IPS-11a (cell line): ENCODE data around the gene SAMD4A.
A peak's percentile ranks its signal among the peaks of the same experiment; 100 is the strongest.

Experiments used
- H3K4me3 ChIP-seq: one replicate; pipeline ENCODE4 v1.5.1; 2013; ENCODE audit warnings: low read depth, low read length, control low read depth

Gene SAMD4A

GRCh38 chr14:54566410-54567223 is at the start of gene SAMD4A:
SAMD4A (plus strand) TSS chr14:54567128; CDS start chr14:54567917, 789 bp downstream.
- H3K4me3 ChIP-seq: peak within 1 kb of the TSS; percentile 72

GRCh38 chr14:54524410-54524809 is 42.5 kb upstream of the SAMD4A start:
- no peak overlapping the region for H3K4me3 ChIP-seq

GRCh38 chr14:54528973-54529372 is 38.0 kb upstream of the SAMD4A start:
- H3K4me3 ChIP-seq: no peak overlapping the region

- no peak overlapping the region for H3K4me3 ChIP-seq
Measured at GRCh38 chr14:54529811-54530210, 37.1 kb upstream of the SAMD4A start.

GRCh38 chr14:54532111-54533012 is 34.6 kb upstream of the SAMD4A start:
- H3K4me3 ChIP-seq: no peak overlapping the region

- H3K4me3 ChIP-seq: no peak overlapping the region
Measured at GRCh38 chr14:54533100-54533499, 33.8 kb upstream of the SAMD4A start.

- no peak overlapping the region for H3K4me3 ChIP-seq
Measured at GRCh38 chr14:54535126-54535525, 31.8 kb upstream of the SAMD4A start.

- H3K4me3 ChIP-seq: no peak overlapping the region
Measured at GRCh38 chr14:54535646-54536045, 31.3 kb upstream of the SAMD4A start.

- H3K4me3 ChIP-seq: no peak overlapping the region
Measured at GRCh38 chr14:54537651-54538050, 29.3 kb upstream of the SAMD4A start.

GRCh38 chr14:54538055-54538454 is 28.9 kb upstream of the SAMD4A start:
- H3K4me3 ChIP-seq: no peak overlapping the region

GRCh38 chr14:54547583-54547982 is 19.3 kb upstream of the SAMD4A start:
- no peak overlapping the region for H3K4me3 ChIP-seq

GRCh38 chr14:54548491-54548890 is 18.4 kb upstream of the SAMD4A start:
- H3K4me3 ChIP-seq: no peak overlapping the region

GRCh38 chr14:54549862-54550261 is 17.1 kb upstream of the SAMD4A start:
- H3K4me3 ChIP-seq: no peak overlapping the region

- H3K4me3 ChIP-seq: no peak overlapping the region
Measured at GRCh38 chr14:54550514-54550913, 16.4 kb upstream of the SAMD4A start.

GRCh38 chr14:54554401-54554800 is 12.5 kb upstream of the SAMD4A start:
- H3K4me3 ChIP-seq: no peak overlapping the region

- no peak overlapping the region for H3K4me3 ChIP-seq
Measured at GRCh38 chr14:54555651-54556050, 11.3 kb upstream of the SAMD4A start.

GRCh38 chr14:54556535-54556934 is 10.4 kb upstream of the SAMD4A start:
- H3K4me3 ChIP-seq: no peak overlapping the region

- no peak overlapping the region for H3K4me3 ChIP-seq
Measured at GRCh38 chr14:54562334-54562733, 4.6 kb upstream of the SAMD4A start.

- peak overlapping the region; percentile 72 for H3K4me3 ChIP-seq
Measured at GRCh38 chr14:54564071-54564867, 2.7 kb upstream of the SAMD4A start.

GRCh38 chr14:54564868-54565784 is 1.8 kb upstream of the SAMD4A start:
- H3K4me3 ChIP-seq: peak overlapping the region; percentile 72
